ENCODE results near the gene MTCL1.

The MTCL1 gene

GRCh38 chr18:8735274-8735673 lies 29.9 kb downstream of the MTCL1 start:
- Histone ChIP-seq H3K79me2 (ENCODE audit: insufficient read depth, low read length) (no peaks in the 10 kb centered on the region), H3K27ac (ENCODE audit: low read length) (no peak overlapping the region), H3K4me1 (ENCODE audit: insufficient read depth, low read length) (no peaks in the 10 kb centered on the region), H3K9ac (ENCODE audit: low read depth, low read length) (no peak overlapping the region), H3K36me3 (ENCODE audit: insufficient read depth, low read length) (no peaks in the 10 kb centered on the region), H3K9me3 (ENCODE audit: insufficient read depth, low read length, severe bottlenecking) (no peaks in the 10 kb centered on the region), H2AFZ (ENCODE audit: low read depth, low read length) (no peak overlapping the region), H3K4me3 (ENCODE audit: low read depth in 1 of 2, low read length in 2 of 2) (no peak overlapping the region), H3K27me3 (ENCODE audit: insufficient read depth, low read length, poor library complexity) (no peaks in the 10 kb centered on the region), H4K20me1 (ENCODE audit: insufficient read depth, low read length) (no peaks in the 10 kb centered on the region), H3K4me2 (ENCODE audit: insufficient read depth, low read length) (no peak overlapping the region)
- DNase-seq (no peak), ATAC-seq (ENCODE audit: insufficient read depth, low read depth) (no peak)
- TF ChIP-seq, protein P1, sequence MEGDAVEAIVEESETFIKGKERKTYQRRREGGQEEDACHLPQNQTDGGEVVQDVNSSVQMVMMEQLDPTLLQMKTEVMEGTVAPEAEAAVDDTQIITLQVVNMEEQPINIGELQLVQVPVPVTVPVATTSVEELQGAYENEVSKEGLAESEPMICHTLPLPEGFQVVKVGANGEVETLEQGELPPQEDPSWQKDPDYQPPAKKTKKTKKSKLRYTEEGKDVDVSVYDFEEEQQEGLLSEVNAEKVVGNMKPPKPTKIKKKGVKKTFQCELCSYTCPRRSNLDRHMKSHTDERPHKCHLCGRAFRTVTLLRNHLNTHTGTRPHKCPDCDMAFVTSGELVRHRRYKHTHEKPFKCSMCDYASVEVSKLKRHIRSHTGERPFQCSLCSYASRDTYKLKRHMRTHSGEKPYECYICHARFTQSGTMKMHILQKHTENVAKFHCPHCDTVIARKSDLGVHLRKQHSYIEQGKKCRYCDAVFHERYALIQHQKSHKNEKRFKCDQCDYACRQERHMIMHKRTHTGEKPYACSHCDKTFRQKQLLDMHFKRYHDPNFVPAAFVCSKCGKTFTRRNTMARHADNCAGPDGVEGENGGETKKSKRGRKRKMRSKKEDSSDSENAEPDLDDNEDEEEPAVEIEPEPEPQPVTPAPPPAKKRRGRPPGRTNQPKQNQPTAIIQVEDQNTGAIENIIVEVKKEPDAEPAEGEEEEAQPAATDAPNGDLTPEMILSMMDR (IDR thresholded peaks at IDR 0.05; ENCODE audit: borderline replicate concordance, extremely low read depth, low read length, poor library complexity, severe bottlenecking), result no peak
- TF ChIP-seq EZH2 (IDR thresholded peaks at IDR 0.05; ENCODE audit: borderline replicate concordance, low read depth, low read length, severe bottlenecking), result no peak

DNA sequence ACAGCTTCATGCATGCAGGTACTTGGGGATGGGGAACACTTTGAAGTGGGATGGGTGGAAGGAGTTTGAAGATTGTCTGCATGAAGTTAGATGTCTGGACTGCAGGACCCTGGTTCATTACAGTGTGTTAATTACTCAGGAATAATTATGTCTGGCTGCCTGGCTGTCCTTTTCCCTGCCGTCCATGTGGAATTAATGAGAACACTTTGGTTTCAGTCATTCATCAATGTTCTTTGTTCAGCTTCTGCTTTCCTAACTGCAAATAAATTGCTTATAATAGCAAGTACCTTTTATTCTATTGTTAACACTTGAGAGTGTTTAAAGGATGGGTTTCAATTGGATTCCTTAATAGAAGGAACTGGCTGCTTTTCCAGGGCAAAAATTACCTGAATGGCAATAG lies 35.8 kb downstream of the MTCL1 start:
- H3K9ac ChIP-seq (ENCODE audit: low read depth, low read length), result no peak overlapping the region
- H3K27me3 ChIP-seq (ENCODE audit: insufficient read depth, low read length, poor library complexity), result no peaks in the 10 kb centered on the region
- no peaks in the 10 kb centered on the region for H3K36me3 ChIP-seq (ENCODE audit: insufficient read depth, low read length)
- H3K27ac ChIP-seq (ENCODE audit: low read length), result no peak overlapping the region
- peaks cover 40% of the 10 kb centered on the region for H3K4me1 ChIP-seq (ENCODE audit: insufficient read depth, low read length)
- no peaks in the 10 kb centered on the region for H4K20me1 ChIP-seq (ENCODE audit: insufficient read depth, low read length)
- TF ChIP-seq, protein P1 (IDR thresholded peaks at IDR 0.05; ENCODE audit: borderline replicate concordance, extremely low read depth, low read length, poor library complexity, severe bottlenecking), result no peak
- no peak for TF ChIP-seq EZH2 (IDR thresholded peaks at IDR 0.05; ENCODE audit: borderline replicate concordance, low read depth, low read length, severe bottlenecking)
- no peak overlapping the region for H2AFZ ChIP-seq (ENCODE audit: low read depth, low read length)
- no peaks in the 10 kb centered on the region for H3K9me3 ChIP-seq (ENCODE audit: insufficient read depth, low read length, severe bottlenecking)
- H3K4me3 ChIP-seq (ENCODE audit: low read depth in 1 of 2, low read length in 2 of 2), result no peak overlapping the region
- no peak for DNase-seq
- H3K4me2 ChIP-seq (ENCODE audit: insufficient read depth, low read length), result no peak overlapping the region
- no peak for ATAC-seq (ENCODE audit: insufficient read depth, low read depth)
- no peaks in the 10 kb centered on the region for H3K79me2 ChIP-seq (ENCODE audit: insufficient read depth, low read length)

DNA sequence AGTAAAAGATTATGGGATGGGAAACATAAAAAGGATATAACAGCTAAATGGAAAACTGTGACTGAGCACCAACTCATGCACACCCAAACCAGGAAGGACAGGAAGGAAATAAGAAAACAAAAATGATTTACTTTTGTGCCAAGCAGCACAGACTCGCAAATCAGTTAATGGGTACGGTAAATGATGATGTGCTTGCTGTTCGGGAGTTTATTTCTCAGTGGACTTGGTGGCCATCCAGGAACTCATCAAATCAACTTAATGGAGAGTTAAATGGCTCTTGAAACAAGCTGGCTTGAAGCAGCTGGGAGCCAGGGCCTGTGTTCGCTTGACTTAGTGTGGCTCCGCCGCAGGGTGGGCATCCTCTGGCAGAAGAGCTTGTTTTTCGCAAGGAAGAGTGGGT lies 36.2 kb downstream of the MTCL1 start:
- H3K79me2 ChIP-seq (ENCODE audit: insufficient read depth, low read length), result no peaks in the 10 kb centered on the region
- no peak overlapping the region for H3K27ac ChIP-seq (ENCODE audit: low read length)
- H3K9me3 ChIP-seq (ENCODE audit: insufficient read depth, low read length, severe bottlenecking), result no peaks in the 10 kb centered on the region
- no peak overlapping the region for H3K9ac ChIP-seq (ENCODE audit: low read depth, low read length)
- no peaks in the 10 kb centered on the region for H4K20me1 ChIP-seq (ENCODE audit: insufficient read depth, low read length)
- H3K4me1 ChIP-seq (ENCODE audit: insufficient read depth, low read length), result peaks cover 41% of the 10 kb centered on the region
- no peak overlapping the region for H3K4me2 ChIP-seq (ENCODE audit: insufficient read depth, low read length)
- TF ChIP-seq, protein P1 (IDR thresholded peaks at IDR 0.05; ENCODE audit: borderline replicate concordance, extremely low read depth, low read length, poor library complexity, severe bottlenecking), result no peak
- TF ChIP-seq EZH2 (IDR thresholded peaks at IDR 0.05; ENCODE audit: borderline replicate concordance, low read depth, low read length, severe bottlenecking), result no peak
- no peak overlapping the region for H3K4me3 ChIP-seq (ENCODE audit: low read depth in 1 of 2, low read length in 2 of 2)
- no peak overlapping the region for H2AFZ ChIP-seq (ENCODE audit: low read depth, low read length)
- no peak for DNase-seq
- no peak for ATAC-seq (ENCODE audit: insufficient read depth, low read depth)
- H3K36me3 ChIP-seq (ENCODE audit: insufficient read depth, low read length), result no peaks in the 10 kb centered on the region
- no peaks in the 10 kb centered on the region for H3K27me3 ChIP-seq (ENCODE audit: insufficient read depth, low read length, poor library complexity)
